Measurements from ENCODE around the gene AIFM1.
"Not testable (repeated sequence)": the region's sequence is repeated elsewhere in the genome, so short reads cannot be mapped to it uniquely, and the experiment has no call there.

The AIFM1 gene

GRCh38 chrX:130118441-130119311 lies 47.0 kb downstream of the AIFM1 start:
- DNase-seq: no peak

GRCh38 chrX:130117166-130117565 lies 48.5 kb downstream of the AIFM1 start:
- no peak for DNase-seq

DNA sequence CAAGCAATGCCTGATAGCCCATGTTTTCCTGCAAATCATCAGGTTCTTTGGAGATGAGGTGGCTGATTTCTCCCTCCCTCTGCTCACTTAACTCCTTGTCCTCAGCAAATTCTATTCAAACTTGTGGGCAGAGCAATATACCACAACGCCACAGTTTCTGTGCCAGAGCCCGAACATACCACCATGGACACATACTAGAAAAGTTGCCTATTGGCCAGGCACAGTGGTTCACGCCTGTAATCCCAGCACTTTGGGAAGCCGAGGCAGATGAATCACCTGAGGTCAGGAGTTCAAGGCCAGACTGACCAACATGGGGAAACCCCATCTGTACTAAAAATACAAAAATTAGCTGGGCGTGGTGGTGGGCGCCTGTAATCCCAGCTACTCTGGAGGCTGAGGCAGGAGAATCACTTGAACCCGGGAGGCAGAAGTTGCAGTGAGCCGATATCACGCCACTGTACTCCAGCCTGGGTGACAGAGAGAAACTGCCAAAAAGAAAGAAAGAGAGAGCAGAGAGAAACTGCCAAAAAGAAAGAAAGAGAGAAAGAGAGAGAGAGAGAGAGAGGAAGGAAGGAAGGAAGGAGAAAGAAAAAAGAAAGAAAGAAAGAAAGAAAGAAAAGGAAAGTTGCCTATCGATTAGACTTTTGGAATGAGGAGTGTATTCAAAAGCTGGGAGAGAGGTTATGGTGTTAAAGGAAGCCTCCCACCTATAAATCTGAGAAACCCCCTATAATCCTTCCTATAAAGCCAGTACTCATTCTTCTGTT lies 50.3 kb downstream of the AIFM1 start:
- not testable (repeated sequence) for DNase-seq

GRCh38 chrX:130114141-130114588 lies 51.5 kb downstream of the AIFM1 start:
- DNase-seq: no peak

DNA sequence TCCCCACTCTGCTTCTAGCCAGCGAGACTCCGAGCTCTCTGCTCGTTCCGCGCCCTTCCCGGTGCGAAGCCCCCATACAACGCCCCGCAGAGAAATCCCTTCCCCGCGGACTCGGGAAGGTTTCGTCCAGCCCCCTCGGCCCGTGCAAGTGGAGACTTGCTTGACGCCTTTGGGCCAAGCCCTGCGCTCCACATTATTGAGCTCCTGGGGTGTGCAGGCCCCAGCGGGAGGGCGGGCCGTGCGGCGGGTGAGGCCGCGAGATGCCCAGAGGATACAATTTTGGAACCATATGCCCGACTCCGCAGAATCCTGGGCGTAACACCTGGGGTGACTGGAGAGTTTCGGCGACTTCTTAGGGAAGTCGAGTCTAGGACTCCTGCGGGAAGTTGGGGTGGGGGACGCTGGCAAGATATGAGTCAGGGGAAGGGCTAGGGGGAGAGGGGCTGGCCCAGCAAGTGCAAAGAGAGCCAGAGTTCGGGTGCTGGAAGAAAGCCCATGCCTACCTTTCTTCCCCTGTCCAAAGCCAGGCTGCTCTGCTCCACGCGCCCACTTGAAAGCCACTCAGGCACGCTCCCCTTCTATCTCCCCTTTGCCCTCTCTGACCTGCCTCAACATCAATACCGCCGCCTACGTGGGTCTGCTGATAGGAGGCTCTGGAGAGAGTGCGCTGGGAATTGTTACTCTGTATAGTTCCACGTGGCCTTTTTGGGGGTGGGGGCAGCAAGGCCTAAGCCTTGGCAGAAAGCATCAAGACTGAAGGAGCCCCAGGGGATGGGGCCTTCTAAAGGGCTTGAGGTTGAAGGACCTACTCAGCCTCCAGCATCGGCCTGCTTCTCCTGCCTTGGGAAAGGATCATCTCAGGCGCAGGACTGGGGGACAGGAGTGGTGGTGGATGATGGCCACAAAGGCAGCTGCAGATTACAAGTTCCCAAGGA lies 54.2 kb downstream of the AIFM1 start:
- DNase-seq: no peak

DNA sequence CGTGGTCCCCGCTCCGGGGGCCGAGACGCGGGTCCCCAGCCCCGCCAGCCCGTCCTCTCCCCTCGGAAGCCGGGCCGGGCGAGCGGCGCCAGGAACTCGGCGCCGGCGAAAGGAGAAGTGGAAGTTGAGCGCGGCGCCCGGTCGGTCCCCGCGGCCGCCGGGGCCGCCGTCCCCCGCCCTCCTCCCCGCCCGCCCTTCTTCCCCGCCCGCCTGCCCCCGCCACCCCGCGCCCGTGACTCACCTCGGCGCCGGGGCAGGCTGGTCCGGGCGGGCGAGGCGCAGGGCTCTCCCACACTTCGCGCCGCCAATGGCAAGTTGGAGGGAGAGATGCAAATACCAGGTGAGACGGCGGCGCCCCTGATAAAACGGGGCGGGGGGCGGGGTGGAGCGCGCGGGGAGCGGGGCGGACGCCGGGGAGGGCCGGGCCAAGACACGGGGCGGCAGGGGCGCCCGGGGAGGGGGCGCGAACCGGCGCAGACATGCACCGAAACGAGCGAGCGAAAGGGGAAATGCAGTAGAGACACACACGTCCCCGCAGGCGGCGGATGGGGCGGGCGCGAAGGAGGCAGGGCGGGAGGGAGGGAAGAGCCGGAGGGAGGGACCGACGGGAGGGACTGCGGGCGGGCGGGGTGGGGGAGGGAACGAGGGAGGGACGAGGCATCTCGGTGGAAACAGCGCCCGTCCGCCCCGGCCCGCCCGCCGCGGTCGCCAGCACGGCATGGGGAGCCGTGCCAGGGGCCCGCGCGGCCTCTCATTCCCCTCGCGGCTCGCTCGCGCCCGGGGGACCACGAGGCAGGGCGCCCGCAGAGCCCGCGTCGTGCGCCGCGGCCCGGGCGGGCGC lies 55.0 kb downstream of the AIFM1 start, which contains the start of gene ELF4:
TSS of gene ELF4 (minus strand) at position 119 of the 841 bp plus-strand sequence. CDS start 29,167 bp downstream, outside the sequence.
- no peak for DNase-seq

GRCh38 chrX:130109429-130110378 lies 55.9 kb downstream of the AIFM1 start:
- DNase-seq: no peak

GRCh38 chrX:130108647-130109428 lies 56.8 kb downstream of the AIFM1 start:
- no peak for DNase-seq

- no peak for DNase-seq
Observed at GRCh38 chrX:130106071-130106470, 59.6 kb downstream of the AIFM1 start.

DNA sequence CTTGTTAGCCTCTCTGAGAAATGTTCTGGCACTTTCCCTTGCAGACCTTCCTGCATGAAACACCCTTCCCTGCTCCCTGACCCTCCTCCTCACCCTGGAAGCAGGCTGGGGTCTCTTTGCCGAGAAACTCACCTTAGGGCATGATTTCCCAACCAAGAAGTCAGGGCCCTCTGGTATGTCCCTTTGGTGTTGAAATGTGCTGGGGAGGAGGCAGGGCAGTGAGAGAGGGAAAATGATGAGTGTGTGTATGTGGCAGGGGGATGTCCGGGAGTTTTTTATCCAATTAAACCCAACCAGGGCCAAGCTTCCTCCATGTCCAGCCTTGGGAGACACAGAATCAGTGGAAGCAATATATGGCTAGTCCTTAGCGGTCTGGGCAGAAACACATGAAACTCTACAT lies 60.4 kb downstream of the AIFM1 start:
- DNase-seq: no peak

DNA sequence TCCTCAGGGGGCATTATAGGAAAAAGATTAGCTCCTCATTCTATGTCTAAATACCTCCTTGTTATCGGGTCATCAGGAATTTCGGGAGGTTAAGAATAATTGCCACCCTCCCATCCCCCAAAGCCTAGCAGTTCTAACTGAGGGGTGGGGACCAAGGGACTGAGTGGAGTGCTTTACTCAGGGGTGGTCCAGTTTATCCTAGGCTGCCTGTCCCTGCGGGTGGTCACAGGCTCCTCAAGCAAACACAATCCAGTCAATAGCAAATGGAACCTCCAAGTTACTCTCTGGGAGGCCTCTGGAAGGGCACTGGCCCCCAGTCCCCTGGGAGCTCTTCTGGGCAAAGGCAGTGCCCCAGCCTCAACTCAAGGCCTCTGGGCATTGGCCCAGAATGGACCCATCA lies 62.0 kb downstream of the AIFM1 start:
- DNase-seq: no peak

DNA sequence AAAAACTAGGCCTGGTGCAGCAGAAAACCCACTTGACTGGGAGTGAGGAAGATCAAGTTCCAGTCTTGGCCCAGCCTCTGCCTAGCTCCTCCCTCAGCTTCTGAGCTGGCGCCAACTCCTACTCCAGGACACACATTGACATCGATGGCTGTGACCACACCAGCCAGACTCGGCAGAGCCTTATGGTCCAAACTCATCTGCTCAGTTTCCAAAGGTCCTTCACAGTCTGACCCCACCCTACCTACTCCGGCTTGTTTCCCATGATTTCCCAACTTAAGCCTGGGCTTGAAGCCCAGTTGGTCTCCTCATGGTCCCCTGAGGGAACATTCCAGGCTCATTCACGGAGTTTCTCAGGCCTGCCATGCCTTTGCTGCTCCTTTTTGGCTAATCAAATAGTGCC lies 65.5 kb downstream of the AIFM1 start:
- no peak for DNase-seq

DNA sequence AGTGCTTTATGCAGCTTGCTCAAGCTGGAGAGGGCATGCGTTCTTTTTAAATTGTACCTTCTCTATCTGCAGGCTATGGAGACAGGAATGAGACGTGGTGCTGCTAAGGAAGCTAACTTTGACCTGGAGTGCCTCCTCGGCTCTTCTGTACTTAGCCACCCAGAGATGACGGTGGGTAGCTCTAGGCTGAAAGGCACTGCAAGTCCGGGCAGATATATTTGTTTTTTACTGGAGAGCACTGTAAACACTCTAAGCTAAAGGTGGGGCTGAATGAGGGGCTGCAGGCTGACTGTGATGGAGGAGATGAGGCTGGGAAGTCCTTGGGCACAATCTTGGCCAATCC lies 67.5 kb downstream of the AIFM1 start:
- no peak for DNase-seq

- no peak for DNase-seq
Observed at GRCh38 chrX:130097507-130098209, 68.0 kb downstream of the AIFM1 start.

DNA sequence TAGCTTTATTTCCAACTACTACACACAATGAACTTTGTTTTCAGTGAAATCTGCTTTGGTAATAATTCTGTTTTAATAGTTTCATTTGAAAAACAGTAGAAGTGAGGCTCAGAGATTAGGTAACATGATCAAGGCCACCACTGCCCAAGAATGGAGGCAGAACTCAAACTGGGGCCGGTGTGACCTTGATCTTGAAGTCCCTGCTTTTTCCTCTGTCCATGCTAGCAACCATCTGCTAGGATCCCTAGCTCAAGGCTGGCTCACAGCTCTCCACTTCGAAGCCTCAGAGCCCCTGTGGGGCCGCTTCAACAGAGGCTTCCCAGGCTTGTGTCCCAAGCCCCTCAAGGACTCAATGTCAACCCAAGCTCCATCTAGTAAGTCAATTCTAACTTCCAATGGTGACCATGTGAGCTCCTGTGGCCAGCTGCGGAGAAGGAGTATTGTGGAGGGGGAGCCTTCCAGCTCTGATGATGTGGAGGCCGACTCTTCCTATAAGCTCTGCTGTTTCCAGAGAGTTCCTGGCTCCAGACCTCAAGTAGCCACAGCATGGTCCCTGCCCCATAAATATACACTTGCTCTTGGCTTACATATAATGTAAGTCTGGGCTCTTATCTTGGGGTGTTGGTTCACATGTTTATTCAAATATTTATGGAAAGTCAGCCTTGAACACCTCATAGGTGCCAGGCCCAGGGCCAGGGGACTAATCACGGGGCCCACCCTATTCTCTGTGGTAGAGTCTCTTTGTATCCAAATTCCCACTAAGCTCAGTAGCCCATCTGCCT lies 70.2 kb downstream of the AIFM1 start:
- DNase-seq: no peak

DNA sequence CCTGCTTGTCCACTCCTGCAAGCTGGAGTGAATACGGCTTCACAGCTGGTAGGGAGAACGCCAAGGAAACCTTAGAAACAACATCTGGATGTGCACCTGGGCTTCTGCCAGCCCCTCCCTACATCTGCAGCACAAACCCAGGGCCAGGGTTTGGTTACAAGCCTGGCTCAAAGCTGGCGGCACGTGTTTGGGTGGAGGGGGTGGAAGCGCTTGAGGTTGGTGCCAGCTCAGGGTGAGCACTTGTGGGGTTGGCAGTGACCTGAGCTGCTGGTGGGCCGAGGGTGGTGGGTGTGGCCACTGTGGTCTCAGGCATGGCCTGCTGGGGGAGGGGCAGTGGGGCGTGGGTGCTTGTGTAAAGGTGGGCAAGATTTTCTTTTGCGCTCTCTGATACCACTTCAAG lies 70.9 kb downstream of the AIFM1 start:
- DNase-seq: no peak

- no peak for DNase-seq
Observed at GRCh38 chrX:130093271-130093670, 72.4 kb downstream of the AIFM1 start.

DNA sequence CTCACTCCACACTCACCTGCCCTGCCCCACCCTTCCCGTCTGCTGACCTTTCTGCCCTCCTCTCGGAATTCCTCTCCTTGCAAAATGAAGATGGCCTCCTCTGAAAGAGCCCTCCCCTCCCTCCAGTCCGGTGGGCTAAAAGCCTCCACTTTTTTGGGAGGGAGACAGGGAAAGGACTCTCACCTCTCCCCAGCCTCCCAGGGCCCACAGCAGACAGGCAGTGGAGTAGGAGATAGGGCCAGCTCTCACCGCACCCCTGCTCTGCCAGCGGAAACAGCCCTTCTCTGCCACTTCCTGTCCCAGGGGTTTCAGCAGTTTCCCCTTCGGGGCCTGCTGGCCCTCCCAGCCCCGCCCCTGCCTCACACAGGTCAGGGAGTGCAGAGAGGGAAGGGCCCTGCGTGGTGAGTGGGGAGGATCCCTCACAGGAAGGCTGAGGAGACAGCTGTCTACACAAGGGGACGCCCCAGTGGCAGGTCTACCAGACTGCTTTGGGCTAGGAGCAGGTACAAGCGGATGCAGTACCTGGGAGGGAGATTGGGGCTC lies 73.6 kb downstream of the AIFM1 start:
- DNase-seq: no peak
